HG03571 (cell line): ENCODE results near the gene NMNAT2.

Experiments
- ATAC-seq: cut with Tn5 transposase; IDR thresholded peaks from one replicate; pipeline ENCODE4 v1.9.1; 2021; ENCODE audit not compliant: unreplicated experiment

Gene NMNAT2

GRCh38 chr1:183366116-183366515, 52.1 kb downstream of the NMNAT2 start:
- no peak for ATAC-seq

GRCh38 chr1:183365676-183366075, 52.5 kb downstream of the NMNAT2 start:
- no peak for ATAC-seq

DNA sequence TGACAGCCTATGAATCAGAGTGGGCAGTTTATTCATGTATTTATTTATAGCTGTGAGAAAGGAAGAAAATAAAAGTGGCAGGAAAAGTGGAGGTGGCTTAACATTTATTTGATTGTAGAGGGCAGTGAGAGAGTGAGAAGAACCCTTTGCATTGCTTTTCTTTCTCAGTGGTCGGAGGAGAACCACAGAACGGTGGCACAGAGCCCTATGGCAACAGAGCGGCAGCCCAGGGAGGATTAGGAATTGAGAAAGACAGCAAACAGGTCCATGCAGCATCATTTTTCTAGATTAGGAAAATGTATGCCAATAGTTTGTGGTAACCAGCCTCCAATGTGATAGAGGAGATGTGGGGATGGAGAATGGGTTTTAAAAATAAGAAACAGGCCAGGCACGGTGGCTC, 53.1 kb downstream of the NMNAT2 start:
- ATAC-seq: no peak

- ATAC-seq: no peak
These were observed 54.2 kb downstream of the NMNAT2 start for GRCh38 chr1:183363972-183364371.

- ATAC-seq: no peak
These were observed 57.1 kb downstream of the NMNAT2 start for GRCh38 chr1:183361081-183361480.

DNA sequence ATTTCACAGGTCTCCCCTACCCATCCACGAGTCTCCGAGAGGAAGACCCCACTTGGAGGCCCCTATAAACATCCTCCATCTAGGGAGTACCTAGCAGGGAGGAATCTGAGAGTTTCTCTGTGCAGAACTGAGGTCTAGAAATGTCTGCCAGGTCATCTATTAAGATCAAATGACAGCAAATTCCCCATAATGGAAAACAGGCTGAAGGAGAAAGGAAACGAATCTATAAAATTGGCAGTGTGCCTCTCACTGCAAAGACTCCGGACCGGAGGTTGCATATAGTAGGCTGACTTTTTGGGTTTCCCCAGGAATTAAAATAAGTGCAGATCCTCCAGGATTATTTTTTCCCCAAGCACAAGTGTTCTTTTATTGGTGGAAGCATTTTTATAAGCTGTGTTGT, 57.7 kb downstream of the NMNAT2 start:
- no peak for ATAC-seq

DNA sequence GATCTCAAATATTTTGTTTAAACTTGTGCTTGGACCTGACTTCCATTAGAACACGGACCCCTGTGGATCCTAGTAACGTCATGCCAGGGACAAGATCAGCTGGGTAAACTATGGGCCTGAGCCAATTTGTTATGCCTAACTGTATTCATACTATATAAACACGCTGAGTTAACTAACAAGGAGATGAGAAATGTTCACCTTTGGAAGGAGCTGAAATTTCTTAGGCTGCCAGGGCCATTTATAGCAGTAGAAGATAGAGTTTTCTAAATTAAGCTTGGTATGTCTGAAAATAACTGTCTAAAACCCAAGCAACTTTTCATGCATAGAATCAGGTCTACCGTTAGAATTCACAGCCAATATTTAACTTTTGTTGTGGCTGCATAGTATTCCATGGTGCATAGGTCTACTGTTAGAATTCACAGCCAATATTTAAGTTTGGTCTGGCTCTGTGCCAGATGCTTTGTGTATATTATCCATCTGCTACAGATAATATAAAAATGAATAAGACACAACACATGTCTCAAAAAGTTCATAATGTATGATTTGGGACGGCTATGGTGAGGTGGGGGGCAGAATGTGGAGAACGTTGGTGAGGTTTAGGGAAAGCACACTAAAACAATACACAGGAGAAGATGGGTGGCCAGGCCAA, 61.5 kb downstream of the NMNAT2 start:
- no peak for ATAC-seq

- ATAC-seq: no peak
These were observed 62.4 kb downstream of the NMNAT2 start for GRCh38 chr1:183355797-183356196.

DNA sequence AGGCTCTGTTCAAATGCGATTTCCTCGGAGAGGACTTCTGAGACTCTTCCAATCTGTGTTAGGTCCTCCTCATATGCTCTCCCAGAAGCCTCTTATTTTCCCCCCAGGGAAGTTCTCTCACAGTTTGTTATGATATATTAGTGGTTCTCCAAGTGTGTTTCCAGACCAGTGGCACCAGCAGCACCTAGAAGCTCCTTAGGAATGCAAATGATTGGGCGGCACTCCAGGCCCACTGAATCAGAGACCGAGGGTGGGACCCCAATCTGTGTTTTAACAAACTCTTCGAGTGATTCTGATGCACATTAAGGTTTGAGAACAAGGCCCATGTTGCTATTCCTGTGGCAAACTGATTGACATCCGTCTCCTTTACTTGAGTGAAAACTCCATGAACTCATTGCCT, 63.0 kb downstream of the NMNAT2 start:
- no peak for ATAC-seq

GRCh38 chr1:183353597-183353996, 64.6 kb downstream of the NMNAT2 start:
- ATAC-seq: no peak

DNA sequence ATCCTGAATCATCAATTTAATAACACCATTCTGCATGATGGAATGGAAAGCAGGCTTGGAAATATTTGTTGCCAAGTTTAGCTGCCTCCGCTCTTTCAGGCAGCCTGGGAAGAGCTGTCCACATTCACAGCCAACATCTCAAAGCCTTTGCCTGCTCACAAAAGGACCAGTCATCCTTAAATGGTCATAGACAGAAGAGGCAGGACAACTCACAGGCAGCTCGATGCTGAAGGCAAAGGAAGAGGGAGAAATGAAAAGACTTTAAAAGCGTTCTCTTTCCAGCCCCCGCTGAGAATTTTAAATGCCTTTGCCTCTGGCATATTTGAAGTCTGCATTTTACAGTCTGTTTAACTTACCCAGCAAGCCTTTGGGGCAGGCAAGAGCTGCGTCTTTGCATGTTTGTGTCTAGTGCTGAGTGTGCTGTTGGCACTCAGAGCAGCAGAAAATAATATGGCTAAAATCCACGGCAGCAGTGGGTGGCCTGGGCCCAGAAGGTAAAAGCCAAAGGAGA, 68.9 kb downstream of the NMNAT2 start:
- no peak for ATAC-seq

GRCh38 chr1:183346276-183346732, 71.9 kb downstream of the NMNAT2 start:
- ATAC-seq: no peak

DNA sequence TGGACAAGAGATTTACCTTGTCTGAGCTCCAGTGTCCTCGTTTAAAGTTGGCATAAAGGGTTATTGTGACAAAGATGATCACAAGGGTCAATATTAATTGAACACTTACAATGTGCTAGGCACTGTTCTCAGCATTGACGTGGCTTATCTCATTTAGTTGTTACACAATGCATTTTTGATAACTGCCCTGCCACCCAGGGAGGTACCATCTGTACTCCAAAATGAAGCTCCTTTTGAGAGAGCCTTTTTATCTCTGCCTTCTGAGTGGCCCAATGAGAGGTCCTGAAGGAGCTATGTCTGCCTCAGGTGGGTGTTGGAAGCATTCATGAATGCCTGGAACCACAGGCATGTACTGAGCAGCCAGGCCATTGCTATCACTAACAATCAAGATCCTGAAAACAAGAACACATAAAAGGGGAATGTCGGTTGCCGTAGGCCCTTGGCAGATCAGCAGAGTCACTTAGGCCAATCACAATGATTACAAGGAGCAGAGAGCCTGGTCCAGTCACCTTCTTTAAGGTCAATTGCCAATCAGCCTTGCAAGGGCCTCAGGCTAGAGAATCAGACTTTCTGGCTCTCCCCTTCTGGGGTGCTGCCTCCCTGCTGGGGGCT, 78.5 kb downstream of the NMNAT2 start:
- ATAC-seq: no peak

GRCh38 chr1:183331091-183331742, 87.0 kb downstream of the NMNAT2 start:
- no peak for ATAC-seq

DNA sequence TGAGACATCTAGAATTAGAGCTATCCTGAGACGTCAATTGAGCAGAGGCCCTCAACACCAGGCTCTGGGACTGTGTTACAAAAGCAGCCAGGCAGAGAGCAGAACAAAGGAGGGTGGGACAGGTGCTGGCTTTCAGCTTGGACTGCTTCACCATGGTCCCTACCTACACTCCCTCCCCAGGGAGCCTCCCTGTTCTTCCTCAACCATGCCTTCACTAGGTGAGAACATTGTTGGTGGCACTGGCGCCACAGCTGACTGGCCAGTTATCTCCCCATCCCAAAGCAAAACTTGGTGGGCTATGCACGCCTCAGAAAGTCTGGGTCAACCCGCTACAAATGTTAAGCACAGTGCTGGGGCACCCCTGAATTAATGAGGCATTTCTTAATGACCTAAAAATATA, 87.8 kb downstream of the NMNAT2 start:
- ATAC-seq: no peak

GRCh38 chr1:183328371-183328770, 89.8 kb downstream of the NMNAT2 start:
- ATAC-seq: no peak

- no peak for ATAC-seq
These were observed 90.5 kb downstream of the NMNAT2 start for GRCh38 chr1:183327434-183328290.

- no peak for ATAC-seq
These were observed 94.1 kb downstream of the NMNAT2 start for GRCh38 chr1:183323849-183324683.

- no peak for ATAC-seq
These were observed 98.6 kb downstream of the NMNAT2 start for GRCh38 chr1:183319606-183320005.

DNA sequence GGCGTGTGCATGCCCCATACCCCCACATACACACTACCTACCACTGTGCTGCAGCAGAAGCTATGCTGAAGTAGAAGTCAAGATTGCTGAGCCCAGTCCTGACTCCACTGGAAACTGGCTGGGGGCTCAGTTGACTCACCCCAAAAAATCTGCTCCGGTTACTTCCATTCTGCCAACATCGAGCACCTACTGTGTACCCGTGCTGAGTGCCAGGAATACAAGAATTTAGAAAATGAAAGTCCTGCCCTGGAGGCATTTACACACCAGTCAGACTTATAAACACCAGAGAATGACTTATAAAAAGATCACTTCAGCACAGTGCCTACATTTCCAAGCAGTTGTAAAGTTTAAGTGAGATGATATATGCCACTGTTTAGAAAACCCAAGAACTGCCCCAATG, 99.1 kb downstream of the NMNAT2 start:
- ATAC-seq: no peak
